CD4-positive, alpha-beta T cell treated with Interleukin-12 subunit alpha and Interleukin-12 subunit beta, for 1 hour (primary cell): ENCODE measurements around the gene PDCD1.
"Not testable (repeated sequence)": the region's sequence is repeated elsewhere in the genome, so short reads cannot be mapped to it uniquely, and the experiment has no call there.

ENCODE experiments used
- DNase-seq: peaks from one replicate; pipeline ENCODE4 v3.0.0-alpha.2; 2020

PDCD1 gene

GRCh38 chr2:241877197-241877685, 18.5 kb upstream of the PDCD1 start:
- no peak for DNase-seq

- DNase-seq, result no peak
These were observed 18.0 kb upstream of the PDCD1 start for GRCh38 chr2:241876528-241877196.

GRCh38 chr2:241875754-241876527, 17.2 kb upstream of the PDCD1 start:
- DNase-seq, result not testable (repeated sequence)

- DNase-seq, result no peak
These were observed 15.7 kb upstream of the PDCD1 start for GRCh38 chr2:241874277-241874925.

- DNase-seq, result no peak
These were observed 15.1 kb upstream of the PDCD1 start for GRCh38 chr2:241873803-241874110.

GRCh38 chr2:241873081-241873802, 14.5 kb upstream of the PDCD1 start:
- DNase-seq, result no peak

- no peak for DNase-seq
These were observed 13.6 kb upstream of the PDCD1 start for GRCh38 chr2:241872313-241872642.

GRCh38 chr2:241871538-241872312, 13.0 kb upstream of the PDCD1 start:
- no peak for DNase-seq

- DNase-seq, result peak; percentile 60
These were observed 12.2 kb upstream of the PDCD1 start for GRCh38 chr2:241870611-241871537.

GRCh38 chr2:241870081-241870541, 11.4 kb upstream of the PDCD1 start:
- DNase-seq, result no peak

- DNase-seq, result no peak
These were observed 10.6 kb upstream of the PDCD1 start, which contains the start of gene RTP5 for GRCh38 chr2:241869087-241869961. Gene RTP5, plus strand, starts transcription at chr2:241869729. Its CDS starts 28 bp downstream, at chr2:241869757.

GRCh38 chr2:241868661-241869081, 10.0 kb upstream of the PDCD1 start:
- DNase-seq, result peak; percentile 38

GRCh38 chr2:241867776-241868420, 9.2 kb upstream of the PDCD1 start:
- DNase-seq, result peak; percentile 64

- DNase-seq, result no peak
These were observed 8.3 kb upstream of the PDCD1 start for GRCh38 chr2:241866790-241867645.

GRCh38 chr2:241865957-241866789, 7.5 kb upstream of the PDCD1 start:
- no peak for DNase-seq

GRCh38 chr2:241865416-241865956, 6.8 kb upstream of the PDCD1 start:
- DNase-seq, result no peak

GRCh38 chr2:241864850-241865213, 6.1 kb upstream of the PDCD1 start:
- DNase-seq, result no peak
